Mesendoderm (in vitro differentiated cells): ENCODE data around the gene CMIP.

ENCODE experiments used
- DNase-seq: peaks from one replicate; pipeline ENCODE4 v3.0.0; 2013
- H2AK5ac ChIP-seq: 2 replicates; pipeline ENCODE4 v1.6.1; 2013; ENCODE audit warnings: low read length, inconsistent platforms
- H2BK120ac ChIP-seq: 2 replicates; pipeline ENCODE4 v1.6.1; 2013; ENCODE audit warnings: low read depth, mild to moderate bottlenecking, low read length, moderate library complexity, mixed read lengths
- H2BK15ac ChIP-seq: replicated peaks from 2 replicates; pipeline ENCODE4 v1.6.1; 2013; ENCODE audit warnings: low read depth, mild to moderate bottlenecking, moderate library complexity
- H2BK5ac ChIP-seq: 2 replicates; pipeline ENCODE4 v1.6.1; 2013; ENCODE audit warnings: low read length, inconsistent platforms
- H3K18ac ChIP-seq: 2 replicates; pipeline ENCODE4 v1.6.1; 2013; ENCODE audit warnings: mild to moderate bottlenecking, low read length, mixed read lengths
- H3K23ac ChIP-seq: one replicate; pipeline ENCODE4 v1.6.1; 2013; ENCODE audit warnings: low read length
- H3K27ac ChIP-seq: 2 replicates; pipeline ENCODE4 v1.5.1; 2013; ENCODE audit warnings: low read depth, mild to moderate bottlenecking, inconsistent platforms, low read length, moderate library complexity
- H3K27me3 ChIP-seq: 2 replicates; pipeline ENCODE4 v1.6.1; 2013; ENCODE audit warnings: low read length, control low read depth, mild to moderate bottlenecking, inconsistent platforms; ENCODE audit not compliant: insufficient read depth, poor library complexity
- H3K36me3 ChIP-seq: 2 replicates; pipeline ENCODE4 v1.6.1; 2013; ENCODE audit warnings: low read length, inconsistent platforms; ENCODE audit not compliant: control insufficient read depth, insufficient read depth
- H3K4ac ChIP-seq: one replicate; pipeline ENCODE4 v1.6.1; 2013; ENCODE audit warnings: low read depth, mild to moderate bottlenecking, low read length, moderate library complexity
- H3K4me1 ChIP-seq: 2 replicates; pipeline ENCODE4 v1.6.1; 2013; ENCODE audit warnings: low read depth, low read length, inconsistent platforms; ENCODE audit not compliant: control insufficient read depth
- H3K4me2 ChIP-seq: 2 replicates; pipeline ENCODE4 v1.6.1; 2013; ENCODE audit warnings: low read length
- H3K4me3 ChIP-seq: 2 replicates; pipeline ENCODE4 v1.5.1; 2013; ENCODE audit warnings: mild to moderate bottlenecking, low read length
- H3K56ac ChIP-seq: one replicate; pipeline ENCODE4 v1.6.1; 2013; ENCODE audit warnings: low read length
- H3K79me1 ChIP-seq: 2 replicates; pipeline ENCODE4 v1.6.1; 2013; ENCODE audit warnings: low read length, inconsistent platforms
- H3K79me2 ChIP-seq: 2 replicates; pipeline ENCODE4 v1.6.1; 2013; ENCODE audit warnings: mild to moderate bottlenecking, low read length; ENCODE audit not compliant: control insufficient read depth, insufficient read depth
- H3K9ac ChIP-seq: 2 replicates; pipeline ENCODE4 v1.6.1; 2013; ENCODE audit warnings: low read length, inconsistent platforms
- H4K5ac ChIP-seq: one replicate; pipeline ENCODE4 v1.6.1; 2013; ENCODE audit warnings: low read length
- H4K8ac ChIP-seq: one replicate; pipeline ENCODE4 v1.6.1; 2013; ENCODE audit warnings: low read depth, mild to moderate bottlenecking, control low read depth, low read length, moderate library complexity
- WGBS: extraction: QIAGEN DNeasy Blood & Tissue Kit; methylation state at CpG from one replicate; pipeline ENCODE4 v1.1.7; 2013; ENCODE audit warnings: low lambda C conversion rate, missing lambda C conversion rate; ENCODE audit not compliant: insufficient coverage; ENCODE audit errors: extremely low coverage; 5-methylcytosine and 5-hydroxymethylcytosine counted together

CMIP gene

DNA sequence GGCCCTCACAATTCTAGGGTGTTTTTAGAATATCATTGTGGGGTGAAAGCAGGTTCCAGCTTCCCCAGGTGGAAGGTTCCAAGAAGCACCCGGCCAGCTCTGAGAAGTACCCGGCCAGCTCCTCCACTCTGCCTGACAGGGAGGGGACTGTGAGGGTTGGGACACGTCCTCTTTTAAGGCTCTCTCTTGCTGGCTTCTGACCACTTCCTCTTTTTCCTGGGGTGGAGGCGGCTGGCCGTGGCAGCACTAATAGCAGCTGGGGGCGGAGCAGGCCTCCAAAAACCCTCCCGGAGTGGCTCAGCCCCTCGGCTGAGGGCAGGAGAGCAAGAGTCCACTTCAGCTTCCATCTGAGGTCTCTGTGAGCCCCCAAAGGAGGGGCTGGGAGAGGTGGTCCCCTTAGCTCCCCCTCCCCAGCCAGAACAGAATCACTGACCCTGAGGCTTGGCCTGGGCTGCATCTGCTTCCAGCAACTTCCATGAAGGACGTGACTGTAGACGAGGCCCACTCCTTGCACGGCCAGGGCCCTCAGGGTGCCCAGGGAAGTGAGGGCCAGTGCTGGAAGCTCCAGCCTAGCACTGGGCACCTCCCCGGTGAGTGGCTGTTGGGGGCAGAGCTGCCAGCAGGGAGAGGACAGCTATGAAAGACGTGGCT, 307.7 kb downstream of the CMIP start:
- H3K9ac ChIP-seq, result peak overlapping the region; percentile 5
- no peaks in the 10 kb centered on the region for H3K36me3 ChIP-seq
- no CpG with 5 or more reads among the region's 13 CpGs for WGBS
- no peak overlapping the region for H3K27ac ChIP-seq
- no peaks in the 10 kb centered on the region for H3K79me1 ChIP-seq
- no peak overlapping the region for H4K5ac ChIP-seq
- no peak overlapping the region for H2AK5ac ChIP-seq
- no peak overlapping the region for H2BK120ac ChIP-seq
- H3K4ac ChIP-seq, result no peak overlapping the region
- H3K4me2 ChIP-seq, result no peak overlapping the region
- H3K79me2 ChIP-seq, result no peaks in the 10 kb centered on the region
- DNase-seq, result peak; percentile 49
- no peaks in the 10 kb centered on the region for H3K4me1 ChIP-seq
- no peak overlapping the region for H2BK15ac ChIP-seq
- H3K56ac ChIP-seq, result no peak overlapping the region
- no peak overlapping the region for H2BK5ac ChIP-seq
- H3K27me3 ChIP-seq, result no peaks in the 10 kb centered on the region
- H3K23ac ChIP-seq, result no peak overlapping the region
- H3K4me3 ChIP-seq, result no peak overlapping the region
- peak overlapping the region; percentile 28 for H3K18ac ChIP-seq
- no peak overlapping the region for H4K8ac ChIP-seq

DNA sequence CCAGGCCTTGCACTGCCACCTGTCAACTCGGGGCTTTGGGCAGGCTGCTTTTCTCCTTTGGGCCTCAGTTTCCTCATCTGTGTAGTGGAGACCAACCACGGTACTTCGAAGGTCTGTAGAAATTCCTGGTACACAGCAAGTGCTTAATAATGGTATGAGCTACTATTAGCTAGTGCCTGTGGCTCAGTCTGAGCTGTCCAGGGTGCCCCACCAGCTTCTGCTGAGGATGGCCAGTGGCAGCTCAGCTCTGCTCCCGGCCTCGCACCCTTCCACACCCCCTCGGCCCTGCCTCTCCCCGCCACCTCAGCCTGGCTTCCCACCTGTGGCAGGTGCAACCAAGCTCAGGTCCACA, 308.2 kb downstream of the CMIP start:
- Histone ChIP-seq H3K4ac (no peak overlapping the region), H3K18ac (no peak overlapping the region), H3K4me3 (no peak overlapping the region), H3K27me3 (no peaks in the 10 kb centered on the region), H3K27ac (no peak overlapping the region), H4K5ac (no peak overlapping the region), H3K79me2 (no peaks in the 10 kb centered on the region), H3K23ac (no peak overlapping the region), H3K56ac (no peak overlapping the region), H4K8ac (no peak overlapping the region), H3K9ac (no peak overlapping the region), H3K79me1 (no peaks in the 10 kb centered on the region), H2BK120ac (no peak overlapping the region), H2AK5ac (no peak overlapping the region), H3K36me3 (no peaks in the 10 kb centered on the region), H3K4me2 (no peak overlapping the region), H2BK5ac (no peak overlapping the region), H3K4me1 (no peaks in the 10 kb centered on the region), H2BK15ac (no peak overlapping the region)
- no peak for DNase-seq
- no CpG with 5 or more reads among the region's 7 CpGs for WGBS

GRCh38 chr16:81754858-81755257, 310.2 kb downstream of the CMIP start:
- Histone ChIP-seq H3K4me2 (no peak overlapping the region), H3K36me3 (no peaks in the 10 kb centered on the region), H4K8ac (no peak overlapping the region), H3K9ac (no peak overlapping the region), H3K27ac (no peak overlapping the region), H3K27me3 (no peaks in the 10 kb centered on the region), H2BK120ac (no peak overlapping the region), H4K5ac (no peak overlapping the region), H2BK5ac (no peak overlapping the region), H3K4me3 (no peak overlapping the region), H3K18ac (no peak overlapping the region), H3K23ac (no peak overlapping the region), H3K4me1 (no peaks in the 10 kb centered on the region), H3K4ac (no peak overlapping the region), H2AK5ac (no peak overlapping the region), H3K56ac (no peak overlapping the region), H2BK15ac (no peak overlapping the region), H3K79me1 (no peaks in the 10 kb centered on the region), H3K79me2 (no peaks in the 10 kb centered on the region)
- no CpG with 5 or more reads among the region's 1 CpG for WGBS
- DNase-seq, result no peak

DNA sequence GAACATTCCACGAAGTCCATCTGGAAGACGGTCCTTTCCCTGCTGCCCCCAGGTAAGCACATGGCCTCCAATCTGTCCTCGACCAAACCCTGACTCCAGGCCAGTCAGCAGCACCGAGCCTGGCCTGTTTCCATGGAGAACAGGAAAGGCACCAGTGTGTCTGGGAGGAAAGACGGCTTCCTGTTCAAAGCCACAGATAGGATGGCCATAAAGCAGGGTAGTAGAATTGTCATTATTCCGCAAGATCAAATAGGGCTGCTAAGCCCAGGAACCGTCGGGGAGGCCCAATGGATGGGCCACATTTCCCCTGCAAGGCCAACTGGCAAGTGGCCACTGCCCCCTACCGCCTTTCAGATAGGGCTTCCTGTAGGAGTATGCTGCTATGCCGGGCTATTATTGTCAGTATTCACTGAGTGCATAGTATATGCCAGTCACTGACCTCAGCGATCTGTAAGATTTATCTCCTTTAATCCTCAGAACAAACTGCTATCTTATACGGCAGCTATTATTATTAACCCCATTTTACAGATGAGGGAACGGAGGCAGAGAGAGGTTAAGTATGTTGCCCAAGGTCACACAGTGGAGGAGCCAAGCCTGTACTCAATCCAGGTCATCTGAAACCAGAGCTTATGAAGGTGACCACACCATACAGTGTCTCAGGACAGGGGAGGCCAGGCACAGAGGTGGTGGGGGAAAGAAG, 311.5 kb downstream of the CMIP start:
- WGBS, result no CpG with 5 or more reads among the region's 13 CpGs
- H3K4me2 ChIP-seq, result no peak overlapping the region
- H3K27ac ChIP-seq, result no peak overlapping the region
- H3K4me1 ChIP-seq, result no peaks in the 10 kb centered on the region
- H3K56ac ChIP-seq, result no peak overlapping the region
- H2AK5ac ChIP-seq, result no peak overlapping the region
- H3K18ac ChIP-seq, result no peak overlapping the region
- no peak overlapping the region for H3K9ac ChIP-seq
- H3K4me3 ChIP-seq, result no peak overlapping the region
- H2BK5ac ChIP-seq, result no peak overlapping the region
- H3K79me2 ChIP-seq, result no peaks in the 10 kb centered on the region
- H3K79me1 ChIP-seq, result no peaks in the 10 kb centered on the region
- no peak overlapping the region for H3K4ac ChIP-seq
- no peak overlapping the region for H4K8ac ChIP-seq
- H3K36me3 ChIP-seq, result no peaks in the 10 kb centered on the region
- H3K23ac ChIP-seq, result no peak overlapping the region
- DNase-seq, result no peak
- no peak overlapping the region for H2BK15ac ChIP-seq
- H4K5ac ChIP-seq, result no peak overlapping the region
- no peaks in the 10 kb centered on the region for H3K27me3 ChIP-seq
- H2BK120ac ChIP-seq, result no peak overlapping the region

DNA sequence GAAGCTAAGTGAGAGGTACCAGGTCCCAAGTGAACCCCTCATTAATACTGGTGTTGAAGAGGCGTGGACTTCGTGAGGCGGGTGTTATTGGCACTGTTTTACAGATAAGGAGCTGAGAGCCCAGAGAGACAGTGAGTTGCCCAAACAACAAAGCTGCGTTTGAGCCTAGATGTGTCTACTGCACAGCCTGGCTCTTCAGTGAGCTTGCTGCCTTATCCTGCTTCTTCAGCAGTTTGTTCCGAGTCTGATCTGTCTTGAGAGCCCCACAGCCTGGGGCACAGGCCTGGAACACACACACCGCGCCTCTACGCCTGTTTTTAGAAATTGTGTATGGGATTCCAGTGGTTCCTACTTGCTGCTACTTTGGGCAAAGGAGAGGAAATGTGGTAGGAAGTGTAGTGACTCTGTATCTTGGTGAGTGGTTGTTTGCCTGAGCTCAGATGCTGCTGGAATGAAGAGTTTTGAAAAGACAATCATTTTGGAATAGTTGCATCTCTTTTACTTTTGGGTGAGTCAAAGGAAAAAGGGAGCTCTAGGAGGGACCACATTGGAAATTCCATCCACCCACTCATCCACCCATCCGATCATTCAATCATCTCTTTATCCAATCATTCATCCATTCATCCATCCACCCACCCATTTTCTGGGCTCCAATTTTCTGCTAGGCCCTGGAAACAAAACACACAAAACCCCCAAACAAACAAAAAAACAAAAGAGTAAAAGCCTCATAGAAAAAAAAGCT, 312.2 kb downstream of the CMIP start:
- H2BK15ac ChIP-seq, result no peak overlapping the region
- H3K79me2 ChIP-seq, result no peaks in the 10 kb centered on the region
- H2BK5ac ChIP-seq, result no peak overlapping the region
- no peak overlapping the region for H2AK5ac ChIP-seq
- H4K8ac ChIP-seq, result no peak overlapping the region
- no peak overlapping the region for H3K18ac ChIP-seq
- H3K4me2 ChIP-seq, result no peak overlapping the region
- H3K56ac ChIP-seq, result no peak overlapping the region
- H3K4me1 ChIP-seq, result no peaks in the 10 kb centered on the region
- no peak overlapping the region for H3K23ac ChIP-seq
- no peak for DNase-seq
- H3K79me1 ChIP-seq, result no peaks in the 10 kb centered on the region
- no peak overlapping the region for H4K5ac ChIP-seq
- H3K9ac ChIP-seq, result no peak overlapping the region
- no peak overlapping the region for H3K4ac ChIP-seq
- no peak overlapping the region for H3K4me3 ChIP-seq
- no peak overlapping the region for H2BK120ac ChIP-seq
- H3K27me3 ChIP-seq, result no peaks in the 10 kb centered on the region
- no CpG with 5 or more reads among the region's 9 CpGs for WGBS
- H3K36me3 ChIP-seq, result no peaks in the 10 kb centered on the region
- H3K27ac ChIP-seq, result no peak overlapping the region
